BLaER1 (cell line): ENCODE data around the gene MIB2.
A peak's percentile ranks its signal among the peaks of the same experiment; 100 is the strongest.
"Not testable (repeated sequence)": the region's sequence is repeated elsewhere in the genome, so short reads cannot be mapped to it uniquely, and the experiment has no call there.

ENCODE experiments used
- H3K27ac ChIP-seq: shearing (Covaris generic); formaldehyde crosslinking; 2 replicates; pipeline ENCODE4 v1.8.1; 2022
- H3K27me3 ChIP-seq: shearing (Covaris generic); formaldehyde crosslinking; 2 replicates; pipeline ENCODE4 v1.8.1; 2022
- H3K36me3 ChIP-seq: shearing (Covaris generic); formaldehyde crosslinking; 2 replicates; pipeline ENCODE4 v1.8.1; 2022
- H3K4me1 ChIP-seq: shearing (Covaris generic); formaldehyde crosslinking; 2 replicates; pipeline ENCODE4 v1.8.1; 2022
- H3K4me2 ChIP-seq: shearing (Covaris generic); formaldehyde crosslinking; 2 replicates; pipeline ENCODE4 v1.8.1; 2022
- H3K4me3 ChIP-seq: shearing (Covaris generic); formaldehyde crosslinking; 2 replicates; pipeline ENCODE4 v1.8.1; 2022
- H3K9ac ChIP-seq: shearing (Covaris generic); formaldehyde crosslinking; 2 replicates; pipeline ENCODE4 v1.8.1; 2022
- H3K9me3 ChIP-seq: shearing (Covaris generic); formaldehyde crosslinking; 2 replicates; pipeline ENCODE4 v1.8.1; 2022
- H4K20me1 ChIP-seq: shearing (Covaris generic); formaldehyde crosslinking; 2 replicates; pipeline ENCODE4 v1.8.1; 2022
- Cebpa-rat ChIP-seq: shearing (Covaris generic); IDR thresholded peaks from 2 replicates; pipeline ENCODE4 v1.8.1; 2022

The MIB2 gene

DNA sequence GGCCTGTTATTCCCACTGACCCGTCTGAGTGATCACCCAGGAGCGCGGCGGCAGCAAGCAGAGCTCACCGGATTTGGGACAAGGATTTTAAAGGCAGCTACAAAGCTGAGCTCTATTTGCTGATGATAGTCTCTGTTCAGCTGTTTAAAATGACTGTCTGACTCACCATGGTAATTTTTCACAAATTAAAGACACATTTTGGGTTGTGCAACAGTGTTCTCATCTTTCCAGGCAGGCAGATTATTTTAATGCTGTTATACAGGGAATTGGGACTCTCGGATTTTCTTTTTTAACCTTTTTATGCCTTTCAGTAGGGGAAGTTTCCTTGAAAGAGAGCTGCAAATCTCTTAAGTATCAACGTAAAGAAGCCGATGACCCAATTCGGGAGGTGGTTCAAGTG, 47.1 kb downstream of the MIB2 start:
- H3K4me1 ChIP-seq, H3K9me3 ChIP-seq, H3K9ac ChIP-seq, H3K27me3 ChIP-seq, H3K27ac ChIP-seq, H3K4me2 ChIP-seq, H3K4me3 ChIP-seq: not testable (repeated sequence)
- Histone ChIP-seq H3K36me3 (peaks cover 24% of the 10 kb centered on the region), H4K20me1 (0 out of 2 replicates have a peak, but pooled peaks cover 11% of the 10 kb centered on the region)

- not testable (repeated sequence) for H3K4me2 ChIP-seq, H3K4me1 ChIP-seq, H3K4me3 ChIP-seq, H3K27ac ChIP-seq, H3K9ac ChIP-seq, H3K9me3 ChIP-seq, H3K27me3 ChIP-seq
- Histone ChIP-seq H4K20me1 (0 out of 2 replicates have a peak, but pooled peaks cover 11% of the 10 kb centered on the region), H3K36me3 (peaks cover 28% of the 10 kb centered on the region)
These were observed 47.7 kb downstream of the MIB2 start for GRCh38 chr1:1662830-1663560.

GRCh38 chr1:1664318-1664717, 49.0 kb downstream of the MIB2 start:
- H3K36me3 ChIP-seq = peaks cover 41% of the 10 kb centered on the region
- not testable (repeated sequence) for H3K4me1 ChIP-seq, H3K27me3 ChIP-seq, H3K9ac ChIP-seq, H3K27ac ChIP-seq, H3K4me3 ChIP-seq, H3K4me2 ChIP-seq, H3K9me3 ChIP-seq
- H4K20me1 ChIP-seq = 0 out of 2 replicates have a peak, but pooled peaks cover 11% of the 10 kb centered on the region

- no peak for TF ChIP-seq Cebpa-rat
- H3K9me3 ChIP-seq = no peaks in the 10 kb centered on the region
- H3K27ac ChIP-seq = no peak overlapping the region
- H3K36me3 ChIP-seq = peaks cover 50% of the 10 kb centered on the region
- H4K20me1 ChIP-seq = peaks cover 19% of the 10 kb centered on the region; the same call in 1 of the 2 replicates
- H3K27me3 ChIP-seq = no peaks in the 10 kb centered on the region
- H3K4me3 ChIP-seq = no peak overlapping the region
- H3K4me1 ChIP-seq = no peaks in the 10 kb centered on the region
- H3K4me2 ChIP-seq = no peak overlapping the region
- no peak overlapping the region for H3K9ac ChIP-seq
These were observed 49.9 kb downstream of the MIB2 start for GRCh38 chr1:1664941-1665814.

DNA sequence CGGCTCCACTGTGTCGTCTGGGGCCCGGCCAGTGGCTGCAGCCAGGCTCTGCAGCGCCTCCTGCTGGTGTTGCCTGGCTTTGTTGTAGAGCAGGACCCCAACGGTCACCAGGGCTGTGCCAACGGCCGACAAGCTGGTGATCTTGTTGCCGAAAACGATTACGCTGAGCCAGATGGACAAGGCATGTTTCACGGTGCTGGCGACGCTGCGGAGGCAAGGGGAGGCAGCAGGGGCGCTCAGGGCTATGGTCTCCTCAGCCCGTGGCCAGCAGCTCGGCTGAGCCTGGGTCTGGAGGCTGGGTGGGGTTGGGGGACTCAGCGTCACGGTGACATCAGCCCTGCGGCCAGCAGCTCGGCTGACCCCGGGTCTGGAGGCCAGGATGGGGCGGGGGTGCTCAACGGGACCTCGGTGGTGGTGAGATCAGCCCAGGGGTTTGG, 50.5 kb downstream of the MIB2 start:
- Histone ChIP-seq H3K27ac (no peak overlapping the region), H3K9ac (no peak overlapping the region), H3K9me3 (no peaks in the 10 kb centered on the region), H3K4me3 (no peak overlapping the region), H3K27me3 (no peaks in the 10 kb centered on the region), H4K20me1 (peaks cover 20% of the 10 kb centered on the region; the same call in 1 of the 2 replicates), H3K36me3 (peaks cover 56% of the 10 kb centered on the region), H3K4me1 (no peaks in the 10 kb centered on the region), H3K4me2 (no peak overlapping the region)
- no peak for TF ChIP-seq Cebpa-rat

DNA sequence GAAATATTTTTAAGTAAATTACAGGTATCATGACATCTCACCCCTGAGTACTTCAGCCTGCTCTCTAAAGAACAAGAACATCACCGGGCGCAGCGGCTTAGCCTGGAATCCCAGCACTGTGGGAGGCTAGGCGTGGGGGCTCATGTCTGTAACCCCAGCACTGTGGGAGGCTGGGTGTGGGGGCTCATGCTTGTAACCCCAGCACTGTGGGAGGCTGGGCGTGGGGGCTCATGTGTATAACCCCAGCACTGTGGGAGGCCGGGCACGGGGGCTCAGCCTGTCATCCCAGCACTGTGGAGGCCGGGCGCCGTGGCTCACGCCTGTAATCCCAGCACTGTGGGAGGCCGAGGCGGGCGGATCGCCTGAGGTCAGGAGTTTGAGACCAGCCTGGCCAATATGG, 51.2 kb downstream of the MIB2 start:
- H3K9me3 ChIP-seq = no peaks in the 10 kb centered on the region
- TF ChIP-seq Cebpa-rat = no peak
- H4K20me1 ChIP-seq = peaks cover 27% of the 10 kb centered on the region
- no peaks in the 10 kb centered on the region for H3K4me1 ChIP-seq
- H3K4me3 ChIP-seq = no peak overlapping the region
- peaks cover 63% of the 10 kb centered on the region for H3K36me3 ChIP-seq
- H3K27ac ChIP-seq = no peak overlapping the region
- H3K27me3 ChIP-seq = no peaks in the 10 kb centered on the region
- H3K9ac ChIP-seq = no peak overlapping the region
- H3K4me2 ChIP-seq = no peak overlapping the region

GRCh38 chr1:1669468-1670440, 54.5 kb downstream of the MIB2 start:
- Histone ChIP-seq H3K4me3 (no peak overlapping the region), H3K27me3 (no peaks in the 10 kb centered on the region), H3K27ac (no peak overlapping the region), H3K36me3 (peaks cover 84% of the 10 kb centered on the region), H3K9me3 (no peaks in the 10 kb centered on the region), H3K9ac (no peak overlapping the region), H3K4me1 (no peaks in the 10 kb centered on the region), H4K20me1 (peaks cover 47% of the 10 kb centered on the region), H3K4me2 (no peak overlapping the region)
- no peak for TF ChIP-seq Cebpa-rat

DNA sequence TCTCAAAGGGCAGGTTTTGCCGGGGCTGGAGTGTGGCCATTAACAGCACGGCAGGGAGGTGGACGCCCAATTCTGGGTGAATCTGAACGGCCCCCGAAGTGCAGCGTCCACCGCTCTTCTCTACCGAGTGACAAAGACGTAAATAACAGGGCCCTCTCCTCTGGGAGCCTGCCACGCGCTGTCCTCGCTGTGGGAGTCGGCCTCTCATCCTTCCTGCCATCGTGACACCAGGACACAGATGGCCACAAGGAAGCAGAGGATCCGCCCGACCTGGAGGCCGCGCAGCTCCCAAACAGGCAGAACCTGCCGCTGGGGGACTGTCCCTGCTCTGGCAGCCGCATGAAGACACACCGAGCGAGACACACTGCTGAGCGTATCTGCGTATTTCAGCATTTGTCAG, 55.6 kb downstream of the MIB2 start:
- no peaks in the 10 kb centered on the region for H3K9me3 ChIP-seq
- H3K4me3 ChIP-seq = no peak overlapping the region
- H3K27ac ChIP-seq = no peak overlapping the region
- peaks cover 73% of the 10 kb centered on the region for H3K36me3 ChIP-seq
- H3K4me2 ChIP-seq = no peak overlapping the region
- 0 out of 2 replicates have a peak overlapping the region, but pooled peaks have one; percentile 2 for H3K9ac ChIP-seq
- TF ChIP-seq Cebpa-rat = no peak
- H3K27me3 ChIP-seq = no peaks in the 10 kb centered on the region
- no peaks in the 10 kb centered on the region for H3K4me1 ChIP-seq
- peaks cover 42% of the 10 kb centered on the region for H4K20me1 ChIP-seq

GRCh38 chr1:1671365-1672119, 56.2 kb downstream of the MIB2 start:
- Histone ChIP-seq H3K4me1 (no peaks in the 10 kb centered on the region), H3K36me3 (peaks cover 66% of the 10 kb centered on the region), H3K4me3 (no peak overlapping the region), H3K27me3 (no peaks in the 10 kb centered on the region), H3K9ac (no peak overlapping the region), H3K9me3 (no peaks in the 10 kb centered on the region), H3K27ac (no peak overlapping the region), H4K20me1 (peaks cover 40% of the 10 kb centered on the region), H3K4me2 (no peak overlapping the region)
- no peak for TF ChIP-seq Cebpa-rat
